ENCODE results near the gene RGS6. TPM values are rescaled to one million over a fixed set of nuclear protein-coding genes. Genes with fewer than 3 reads are reported as not detected.

Gene RGS6
- polyA plus RNA-seq, 3 donors, result not detected

GRCh38 chr14:72332871-72333270, 400.6 kb downstream of the RGS6 start:
- Histone ChIP-seq H3K4me3 (replicated peaks in 1 of 3; ENCODE audit: low read depth in 2 of 3, low read length in 3 of 3) (no peak overlapping the region), H2AFZ (ENCODE audit: insufficient read depth, low read depth, low read length, poor library complexity, severe bottlenecking) (no peak overlapping the region), H3K27ac (ENCODE audit: low read depth in 1 of 2, low read length in 2 of 2) (no peak overlapping the region), H3K4me1 (ENCODE audit: control insufficient read depth in 1 of 2, insufficient read depth in 2 of 2, low read length in 2 of 2) (no peaks in the 10 kb centered on the region), H3K4me2 (replicated peaks; ENCODE audit: extremely low read depth, low read length, poor library complexity, severe bottlenecking) (no peak overlapping the region), H3K27me3 (ENCODE audit: control insufficient read depth in 2 of 2, insufficient read depth in 2 of 2, low read length in 2 of 2) (no peaks in the 10 kb centered on the region), H3K36me3 (replicated peaks in 1 of 2; ENCODE audit: control insufficient read depth in 1 of 2, insufficient read depth in 2 of 2, low read length in 2 of 2) (no peaks in the 10 kb centered on the region), H4K20me1 (ENCODE audit: insufficient read depth, low read length) (no peaks in the 10 kb centered on the region), H3K9ac (ENCODE audit: insufficient read depth, low read length, poor library complexity, severe bottlenecking) (no peak overlapping the region), H3K9me3 (replicated peaks in 1 of 2; ENCODE audit: control insufficient read depth in 1 of 2, insufficient read depth in 1 of 2, low read length in 2 of 2) (no peaks in the 10 kb centered on the region), H3K79me2 (ENCODE audit: insufficient read depth, low read length) (no peaks in the 10 kb centered on the region)
- intact Hi-C loops (cut with micrococcal nuclease), result no loop called here
- H3K4me3 Mint-ChIP-seq, result no peak overlapping the region
- H3K4me1 Mint-ChIP-seq, result no peaks in the 10 kb centered on the region
- peaks cover 0 to 3% (median 0%) of the 10 kb centered on the region in 7 donors for H3K9me3 Mint-ChIP-seq
- DNase-seq, result no peak
- no peak for TF ChIP-seq CTCF (IDR thresholded peaks at IDR 0.05)
- H3K27me3 Mint-ChIP-seq (ENCODE audit: low read depth in 3 of 3), result peaks cover 0 to 9% (median 0%) of the 10 kb centered on the region in 3 donors
- H3K27ac Mint-ChIP-seq, result no peak overlapping the region
- WGBS (ENCODE audit: insufficient coverage), result 97% methylated on average over 4 of the region's 5 CpGs
- H3K36me3 Mint-ChIP-seq, result no peaks in the 10 kb centered on the region

- no peak overlapping the region for H2AFZ ChIP-seq (ENCODE audit: insufficient read depth, low read depth, low read length, poor library complexity, severe bottlenecking)
- no peak overlapping the region for H3K9ac ChIP-seq (ENCODE audit: insufficient read depth, low read length, poor library complexity, severe bottlenecking)
- H3K9me3 ChIP-seq (replicated peaks in 1 of 2; ENCODE audit: control insufficient read depth in 1 of 2, insufficient read depth in 1 of 2, low read length in 2 of 2), result no peaks in the 10 kb centered on the region
- DNase-seq, result no peak
- H3K4me3 Mint-ChIP-seq, result no peak overlapping the region
- TF ChIP-seq CTCF (IDR thresholded peaks at IDR 0.05), result no peak
- intact Hi-C loops (cut with micrococcal nuclease), result no loop called here
- no peak overlapping the region for H3K27ac ChIP-seq (ENCODE audit: low read depth in 1 of 2, low read length in 2 of 2)
- no peaks in the 10 kb centered on the region for H3K4me1 ChIP-seq (ENCODE audit: control insufficient read depth in 1 of 2, insufficient read depth in 2 of 2, low read length in 2 of 2)
- no peak overlapping the region for H3K4me3 ChIP-seq (replicated peaks in 1 of 3; ENCODE audit: low read depth in 2 of 3, low read length in 3 of 3)
- H3K4me2 ChIP-seq (replicated peaks; ENCODE audit: extremely low read depth, low read length, poor library complexity, severe bottlenecking), result no peak overlapping the region
- no peaks in the 10 kb centered on the region for H3K4me1 Mint-ChIP-seq
- 75% methylated on average over 2 of the region's 4 CpGs for WGBS (ENCODE audit: insufficient coverage)
- H3K36me3 Mint-ChIP-seq, result no peaks in the 10 kb centered on the region
- no peak overlapping the region for H3K27ac Mint-ChIP-seq
- peaks cover 0 to 9% (median 0%) of the 10 kb centered on the region in 3 donors for H3K27me3 Mint-ChIP-seq (ENCODE audit: low read depth in 3 of 3)
- no peaks in the 10 kb centered on the region for H3K79me2 ChIP-seq (ENCODE audit: insufficient read depth, low read length)
- H4K20me1 ChIP-seq (ENCODE audit: insufficient read depth, low read length), result no peaks in the 10 kb centered on the region
- no peaks in the 10 kb centered on the region for H3K36me3 ChIP-seq (replicated peaks in 1 of 2; ENCODE audit: control insufficient read depth in 1 of 2, insufficient read depth in 2 of 2, low read length in 2 of 2)
- no peaks in the 10 kb centered on the region for H3K27me3 ChIP-seq (ENCODE audit: control insufficient read depth in 2 of 2, insufficient read depth in 2 of 2, low read length in 2 of 2)
- H3K9me3 Mint-ChIP-seq, result peaks cover 0 to 3% (median 0%) of the 10 kb centered on the region in 7 donors
Measured at GRCh38 chr14:72333357-72333756, 401.1 kb downstream of the RGS6 start.
